Breast epithelium (tissue), 4 donors: ENCODE measurements around the gene SYNGR3. TPM values are rescaled to one million over a fixed set of nuclear protein-coding genes. Genes with fewer than 3 reads are reported as not detected.
A peak's percentile ranks its signal among the peaks of the same experiment; 100 is the strongest.

Experiments used
- DNase-seq, 2 donors: peaks; one replicate each; pipeline ENCODE4 v3.0.0-alpha.2; 2019; ENCODE audit warnings: low spot score in 2 of 2
- H3K27ac ChIP-seq, 2 donors: fragments of 200-600 bp; sonication (generic) in 1 of 2; one replicate each; pipeline ENCODE4 v1.5.1; 2016 to 2019; ENCODE audit warnings: mild to moderate bottlenecking in 1 of 2
- H3K27me3 ChIP-seq, 2 donors: fragments of 200-600 bp; sonication (generic) in 1 of 2; one replicate each; pipeline versions ENCODE4 v1.5.1 to v1.6.0; 2017 to 2019; ENCODE audit warnings: control low read depth in 1 of 2, mild to moderate bottlenecking in 1 of 2
- H3K36me3 ChIP-seq: fragments of 200-600 bp; one replicate; pipeline ENCODE4 v1.5.1; 2019
- H3K4me1 ChIP-seq, 2 donors: fragments of 200-600 bp; sonication (generic); one replicate each; pipeline ENCODE4 v1.5.1; 2016 to 2019; ENCODE audit warnings: control low read depth in 1 of 2
- H3K4me3 ChIP-seq, 3 donors: fragments of 200-600 bp; sonication (generic); 1 replicate in 2 of 3; 2 replicates in 1 of 3; pipeline ENCODE4 v1.5.1; 2016 to 2019; ENCODE audit warnings: mild to moderate bottlenecking in 3 of 3, moderate library complexity in 2 of 3
- H3K9me3 ChIP-seq, 2 donors: fragments of 200-600 bp; sonication (generic) in 1 of 2; one replicate each; pipeline ENCODE4 v1.5.1; 2016 to 2019; ENCODE audit warnings: control low read depth in 1 of 2
- POLR2A ChIP-seq: fragments of 450-650 bp; IDR thresholded peaks from one replicate; pipeline ENCODE4 v1.6.1; 2016; ENCODE audit warnings: antibody characterized with exemption, mild to moderate bottlenecking, moderate library complexity
- POLR2AphosphoS5 ChIP-seq, 3 donors: sonication (generic); formaldehyde crosslinking; IDR thresholded peaks; one replicate each; pipeline ENCODE4 v1.6.1; 2017; ENCODE audit warnings: antibody characterized with exemption in 3 of 3
- intact Hi-C: fragments of 100-400 bp; cut with DNase I; formaldehyde crosslinking; loops from one replicate; pipeline ENCODE4 v1.15.1; 2023; ENCODE audit warnings: low total_unique reads
- total RNA-seq, 3 donors: library from RNA; depleted of rRNA; stranded (reverse); fragments of >200 nt; gene quantifications; one replicate each; pipeline ENCODE4 v1.1.0, GENCODE V29; 2016
- TF ChIP-seq, protein P1 (sequence below), 3 donors: fragments of 450-650 bp; IDR thresholded peaks; one replicate each; pipeline ENCODE4 v1.5.1; 2016 to 2017; ENCODE audit warnings: antibody characterized with exemption in 3 of 3, mild to moderate bottlenecking in 3 of 3, moderate library complexity in 3 of 3

SYNGR3 gene
- total RNA-seq, 3 donors from 2014 or later: 0.44 to 2.0 (median 0.64) TPM

DNA sequence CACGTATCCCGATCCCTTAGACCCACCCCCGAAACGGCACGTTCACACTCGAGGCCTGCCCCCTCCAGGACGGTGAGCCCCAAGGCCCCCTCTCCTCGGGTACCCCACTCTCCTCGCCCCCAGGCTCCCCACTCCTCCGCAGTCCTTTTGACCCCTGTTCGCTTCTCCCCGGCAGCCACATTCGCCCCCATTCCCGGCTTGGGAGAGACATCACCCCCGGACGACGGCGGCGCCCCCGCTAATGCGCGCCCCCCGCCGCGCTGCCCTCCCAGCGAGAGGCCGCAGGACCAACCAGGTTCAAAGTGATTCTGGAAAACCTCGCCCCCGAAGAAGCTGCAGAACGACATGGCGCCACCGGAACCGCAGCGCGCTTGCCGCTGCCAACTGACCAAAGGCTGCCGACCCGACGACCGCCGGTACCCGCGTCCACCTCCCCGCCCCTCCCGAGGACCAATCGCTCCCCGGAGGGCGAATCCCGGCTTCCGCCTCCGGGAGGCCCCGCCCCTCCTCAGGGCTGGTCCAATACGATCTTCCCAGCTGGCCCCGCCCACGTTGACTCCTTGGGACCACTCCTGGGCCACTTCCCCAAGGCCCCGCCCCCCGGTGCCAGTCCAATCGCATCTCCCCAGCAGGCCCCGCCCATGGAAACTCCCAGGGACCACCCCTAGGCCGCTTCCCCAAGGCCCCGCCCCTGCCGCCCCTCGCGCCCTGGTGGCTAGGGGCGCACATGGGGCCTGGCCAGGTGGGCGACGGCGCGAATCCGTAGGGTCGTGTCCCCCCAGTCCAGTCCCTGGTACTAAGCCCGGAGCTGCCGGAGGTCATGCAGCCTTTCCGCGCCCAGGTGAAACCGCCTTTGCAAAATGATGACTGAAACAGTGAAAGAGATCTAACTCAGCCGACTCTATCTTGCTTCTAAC, 46.7 kb upstream of the SYNGR3 start, which contains the start of gene MSRB1:
Gene MSRB1 (minus strand): TSS at position 390 of the 917 bp plus-strand sequence. CDS start 43 bp downstream, at position 347.
- Histone ChIP-seq H3K27me3 (no peaks in the 10 kb centered on the region), H3K36me3 (no peaks in the 10 kb centered on the region), H3K4me3 (peak within 1 kb of the TSS; percentile 74 to 86 (median 84)), H3K4me1 (peaks cover 0 to 10% of the 10 kb centered on the region in 2 donors), H3K27ac (peak within 1 kb of the TSS; percentile 75 to 77), H3K9me3 (no peaks in the 10 kb centered on the region)
- intact Hi-C loops: no loop called here
- peak; percentile 99 to 100 for DNase-seq
- TF ChIP-seq POLR2AphosphoS5 (IDR thresholded peaks at IDR 0.05) (peak; percentile 64 to 67 (median 66)), POLR2A (peak; percentile 64)
- TF ChIP-seq, protein P1, sequence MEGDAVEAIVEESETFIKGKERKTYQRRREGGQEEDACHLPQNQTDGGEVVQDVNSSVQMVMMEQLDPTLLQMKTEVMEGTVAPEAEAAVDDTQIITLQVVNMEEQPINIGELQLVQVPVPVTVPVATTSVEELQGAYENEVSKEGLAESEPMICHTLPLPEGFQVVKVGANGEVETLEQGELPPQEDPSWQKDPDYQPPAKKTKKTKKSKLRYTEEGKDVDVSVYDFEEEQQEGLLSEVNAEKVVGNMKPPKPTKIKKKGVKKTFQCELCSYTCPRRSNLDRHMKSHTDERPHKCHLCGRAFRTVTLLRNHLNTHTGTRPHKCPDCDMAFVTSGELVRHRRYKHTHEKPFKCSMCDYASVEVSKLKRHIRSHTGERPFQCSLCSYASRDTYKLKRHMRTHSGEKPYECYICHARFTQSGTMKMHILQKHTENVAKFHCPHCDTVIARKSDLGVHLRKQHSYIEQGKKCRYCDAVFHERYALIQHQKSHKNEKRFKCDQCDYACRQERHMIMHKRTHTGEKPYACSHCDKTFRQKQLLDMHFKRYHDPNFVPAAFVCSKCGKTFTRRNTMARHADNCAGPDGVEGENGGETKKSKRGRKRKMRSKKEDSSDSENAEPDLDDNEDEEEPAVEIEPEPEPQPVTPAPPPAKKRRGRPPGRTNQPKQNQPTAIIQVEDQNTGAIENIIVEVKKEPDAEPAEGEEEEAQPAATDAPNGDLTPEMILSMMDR (IDR thresholded peaks at IDR 0.05): no peak

DNA sequence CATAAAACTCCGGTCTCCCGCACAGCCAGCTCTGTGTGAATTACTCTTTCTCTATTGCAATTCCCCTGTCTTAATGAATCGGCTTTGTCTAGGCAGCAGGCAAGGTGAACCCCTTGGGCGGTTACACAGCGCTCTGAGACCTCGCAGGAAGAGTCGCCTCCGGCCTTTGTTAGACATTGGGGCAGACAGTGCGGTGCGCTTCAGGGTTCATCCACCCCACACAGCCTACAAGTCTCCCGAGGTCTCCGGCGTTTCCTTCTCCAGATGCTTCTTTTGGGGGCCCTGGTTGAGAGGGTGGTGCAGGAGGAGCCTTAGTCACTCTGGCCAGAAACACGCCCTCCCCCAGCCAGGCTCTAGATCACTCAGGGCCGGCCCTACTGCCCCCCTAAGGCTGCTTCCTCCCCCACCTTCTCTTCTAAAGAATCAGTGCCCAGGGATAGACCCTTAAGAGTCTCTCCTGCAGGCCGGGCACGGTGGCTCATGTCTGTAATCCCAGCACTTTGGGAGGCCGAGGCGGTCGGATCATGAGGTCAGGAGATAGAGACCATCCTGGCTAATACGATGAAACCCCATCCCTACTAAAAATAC, 45.1 kb upstream of the SYNGR3 start:
- no peaks in the 10 kb centered on the region for H3K27me3 ChIP-seq
- no peak for DNase-seq

DNA sequence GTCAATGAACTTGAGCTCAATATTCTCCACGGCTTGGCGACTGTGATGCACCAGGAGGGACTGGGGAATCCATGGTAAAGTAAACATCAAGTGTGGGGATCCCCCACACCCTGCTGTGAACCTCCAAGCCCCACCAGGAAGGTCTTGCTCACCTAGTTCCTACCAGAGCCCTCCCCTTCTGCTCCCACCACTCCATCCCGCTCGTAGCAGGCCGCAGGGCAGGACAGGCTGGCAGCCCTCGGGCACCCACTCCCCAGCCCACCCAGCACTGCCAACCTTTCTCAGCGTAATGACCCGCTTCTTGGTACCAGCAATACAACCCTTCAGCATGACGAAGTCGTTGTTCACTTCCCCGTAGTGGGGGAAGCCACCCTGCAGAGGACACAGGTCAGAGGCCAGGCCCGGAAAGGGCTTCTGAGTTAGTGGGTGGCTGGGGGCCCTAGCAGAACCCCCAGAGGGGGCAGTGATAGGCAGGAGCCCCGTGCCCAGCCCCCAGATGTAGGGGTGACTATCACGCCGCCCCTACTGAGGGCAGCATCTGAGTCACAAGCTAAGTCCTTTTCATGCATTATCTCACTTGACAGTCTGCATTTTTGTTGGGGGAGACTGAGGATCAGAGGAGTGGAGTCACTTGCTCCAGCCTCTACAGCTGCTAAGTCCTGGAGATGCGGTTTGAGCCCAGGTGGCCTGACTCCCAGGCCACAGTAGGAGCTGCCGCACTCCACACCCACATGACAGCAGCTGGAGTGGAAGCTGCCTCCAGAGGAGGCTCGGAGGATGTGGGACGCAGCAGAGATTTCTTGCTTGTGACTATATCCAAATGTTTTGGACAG, 44.0 kb upstream of the SYNGR3 start:
- H3K36me3 ChIP-seq: no peaks in the 10 kb centered on the region
- no peak for DNase-seq
- peaks cover 0 to 10% of the 10 kb centered on the region in 2 donors for H3K4me1 ChIP-seq
- TF ChIP-seq POLR2A: no peak
- TF ChIP-seq, protein P1 (IDR thresholded peaks at IDR 0.05): no peak
- no peak for TF ChIP-seq POLR2AphosphoS5 (IDR thresholded peaks at IDR 0.05)
- no peaks in the 10 kb centered on the region for H3K9me3 ChIP-seq
- no peaks in the 10 kb centered on the region for H3K27me3 ChIP-seq
- H3K27ac ChIP-seq: no peak overlapping the region
- no peak overlapping the region for H3K4me3 ChIP-seq
- intact Hi-C loops: no loop called here

More for the DNA sequence above, 45.1 kb upstream of the SYNGR3 start:
- Histone ChIP-seq H3K4me3 (no peak overlapping the region), H3K4me1 (peaks cover 0 to 10% of the 10 kb centered on the region in 2 donors), H3K36me3 (no peaks in the 10 kb centered on the region), H3K27ac (no peak overlapping the region), H3K9me3 (no peaks in the 10 kb centered on the region)
- intact Hi-C loops: no loop called here
- TF ChIP-seq, protein P1 (IDR thresholded peaks at IDR 0.05): no peak
- TF ChIP-seq POLR2AphosphoS5 (IDR thresholded peaks at IDR 0.05) (no peak), POLR2A (no peak)

DNA sequence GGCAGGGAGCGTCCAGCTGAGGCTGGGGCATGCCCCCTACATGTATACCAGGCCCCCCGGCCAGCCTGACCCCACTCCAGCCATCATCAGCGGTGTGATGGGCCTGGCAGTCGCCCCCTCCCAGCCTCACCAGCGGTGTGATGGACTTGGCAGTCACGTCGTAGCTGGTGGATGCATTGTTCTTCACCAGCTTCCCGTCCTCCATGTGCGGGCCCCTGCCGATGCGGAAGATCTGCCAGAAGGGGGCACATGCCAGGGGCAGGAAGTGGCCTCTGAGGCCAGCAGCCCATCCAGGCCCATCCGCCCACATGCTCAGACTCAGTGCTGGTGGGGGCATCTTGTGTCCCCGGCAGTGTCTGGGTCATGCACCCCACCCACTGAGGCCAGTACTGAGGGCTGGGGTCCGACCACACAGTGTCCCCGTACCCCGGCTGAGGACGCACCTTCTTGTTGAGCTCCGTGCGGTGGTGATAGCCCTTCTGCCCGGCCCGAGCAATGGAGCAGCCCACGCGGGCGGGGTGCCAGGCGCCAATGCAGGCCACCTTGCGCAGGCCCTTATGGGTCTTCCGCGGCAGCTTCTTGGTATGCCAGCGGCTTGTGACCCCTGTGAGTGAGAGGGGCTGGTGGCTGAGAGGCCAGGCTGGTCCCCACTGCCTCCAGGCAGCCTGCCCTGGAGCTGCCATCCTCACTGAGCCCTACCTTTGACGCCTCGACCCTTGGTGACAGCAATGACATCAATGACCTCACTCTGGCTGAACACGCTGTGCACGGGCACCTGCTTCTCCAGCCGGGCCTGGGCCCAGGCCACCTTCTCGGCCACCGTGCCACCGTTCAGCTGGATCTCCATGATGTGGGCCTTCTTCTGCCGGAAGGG, 43.0 kb upstream of the SYNGR3 start:
- no peak for DNase-seq
- Histone ChIP-seq H3K36me3 (no peaks in the 10 kb centered on the region), H3K9me3 (no peaks in the 10 kb centered on the region), H3K27me3 (no peaks in the 10 kb centered on the region), H3K4me1 (peaks cover 0 to 9% of the 10 kb centered on the region in 2 donors), H3K4me3 (no peak overlapping the region), H3K27ac (no peak overlapping the region)
- intact Hi-C loops: no loop called here
- TF ChIP-seq, protein P1 (IDR thresholded peaks at IDR 0.05): no peak
- TF ChIP-seq POLR2AphosphoS5 (IDR thresholded peaks at IDR 0.05): no peak
- TF ChIP-seq POLR2A: no peak
